HFF-Myc (cell line): ENCODE data around the gene PIM3.

Experiments
- DNase-seq: peaks from one replicate; pipeline ENCODE4 v3.0.0-alpha.2; 2011; ENCODE audit warnings: low read depth; ENCODE audit errors: extremely low read depth
- H3K4me3 ChIP-seq: replicated peaks from 2 replicates; pipeline ENCODE4 v1.5.1; 2011; ENCODE audit warnings: low read depth, mild to moderate bottlenecking, control low read depth, low read length
- TF ChIP-seq, protein P1 (sequence below): IDR thresholded peaks from 2 replicates; pipeline ENCODE4 v1.5.1; 2012; ENCODE audit warnings: mild to moderate bottlenecking, low read depth, low read length, control low read depth; ENCODE audit errors: missing control alignments

The PIM3 gene

DNA sequence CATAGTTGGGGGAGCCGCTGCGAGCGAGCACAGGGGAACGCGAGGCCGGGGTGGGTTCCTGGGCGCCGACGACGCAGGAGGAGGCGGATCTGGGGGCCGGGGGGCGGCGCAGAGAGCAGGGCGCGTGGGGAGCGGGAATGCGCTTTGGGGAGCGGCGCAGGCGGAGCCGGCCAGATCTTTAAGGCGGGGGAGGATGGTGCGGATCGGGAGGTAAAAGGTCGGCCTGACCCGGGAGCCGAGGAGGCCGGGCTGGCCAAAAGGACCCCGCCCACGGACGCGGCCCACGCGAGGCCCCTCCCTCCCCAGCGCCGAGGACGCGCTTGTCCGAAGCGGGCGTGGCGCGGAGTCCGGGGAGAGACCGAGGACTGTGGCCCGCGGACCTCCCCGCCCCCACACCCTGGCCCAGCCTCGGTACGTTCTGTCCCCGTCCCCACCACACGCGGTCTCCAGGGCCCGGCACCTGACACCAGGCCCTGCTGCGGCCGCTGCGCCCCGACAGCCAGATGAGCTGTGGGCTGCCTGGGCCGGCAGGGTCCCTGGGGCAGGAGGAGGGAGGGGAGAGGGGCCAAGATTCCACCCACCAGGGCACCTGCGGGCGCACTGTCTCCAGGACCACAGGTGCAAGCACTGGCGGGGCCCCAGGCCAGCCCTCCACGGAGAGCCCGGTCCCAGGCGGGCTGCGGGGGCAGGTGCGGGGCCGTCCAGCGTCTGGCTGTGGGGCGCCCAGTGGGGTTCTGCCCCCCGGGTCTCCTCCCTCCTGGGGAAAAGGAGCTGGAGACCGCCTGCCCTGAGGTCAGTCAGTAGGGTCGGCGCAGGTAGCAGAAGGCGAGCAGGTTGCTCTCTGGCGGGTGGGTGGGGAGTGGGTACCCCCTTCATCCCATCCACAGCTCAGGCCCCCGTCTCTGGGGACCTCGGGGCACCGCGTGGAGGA lies 10.9 kb downstream of the PIM3 start:
- TF ChIP-seq, protein P1, sequence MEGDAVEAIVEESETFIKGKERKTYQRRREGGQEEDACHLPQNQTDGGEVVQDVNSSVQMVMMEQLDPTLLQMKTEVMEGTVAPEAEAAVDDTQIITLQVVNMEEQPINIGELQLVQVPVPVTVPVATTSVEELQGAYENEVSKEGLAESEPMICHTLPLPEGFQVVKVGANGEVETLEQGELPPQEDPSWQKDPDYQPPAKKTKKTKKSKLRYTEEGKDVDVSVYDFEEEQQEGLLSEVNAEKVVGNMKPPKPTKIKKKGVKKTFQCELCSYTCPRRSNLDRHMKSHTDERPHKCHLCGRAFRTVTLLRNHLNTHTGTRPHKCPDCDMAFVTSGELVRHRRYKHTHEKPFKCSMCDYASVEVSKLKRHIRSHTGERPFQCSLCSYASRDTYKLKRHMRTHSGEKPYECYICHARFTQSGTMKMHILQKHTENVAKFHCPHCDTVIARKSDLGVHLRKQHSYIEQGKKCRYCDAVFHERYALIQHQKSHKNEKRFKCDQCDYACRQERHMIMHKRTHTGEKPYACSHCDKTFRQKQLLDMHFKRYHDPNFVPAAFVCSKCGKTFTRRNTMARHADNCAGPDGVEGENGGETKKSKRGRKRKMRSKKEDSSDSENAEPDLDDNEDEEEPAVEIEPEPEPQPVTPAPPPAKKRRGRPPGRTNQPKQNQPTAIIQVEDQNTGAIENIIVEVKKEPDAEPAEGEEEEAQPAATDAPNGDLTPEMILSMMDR: no peak
- peak overlapping the region; percentile 46 for H3K4me3 ChIP-seq
- DNase-seq: no peak

DNA sequence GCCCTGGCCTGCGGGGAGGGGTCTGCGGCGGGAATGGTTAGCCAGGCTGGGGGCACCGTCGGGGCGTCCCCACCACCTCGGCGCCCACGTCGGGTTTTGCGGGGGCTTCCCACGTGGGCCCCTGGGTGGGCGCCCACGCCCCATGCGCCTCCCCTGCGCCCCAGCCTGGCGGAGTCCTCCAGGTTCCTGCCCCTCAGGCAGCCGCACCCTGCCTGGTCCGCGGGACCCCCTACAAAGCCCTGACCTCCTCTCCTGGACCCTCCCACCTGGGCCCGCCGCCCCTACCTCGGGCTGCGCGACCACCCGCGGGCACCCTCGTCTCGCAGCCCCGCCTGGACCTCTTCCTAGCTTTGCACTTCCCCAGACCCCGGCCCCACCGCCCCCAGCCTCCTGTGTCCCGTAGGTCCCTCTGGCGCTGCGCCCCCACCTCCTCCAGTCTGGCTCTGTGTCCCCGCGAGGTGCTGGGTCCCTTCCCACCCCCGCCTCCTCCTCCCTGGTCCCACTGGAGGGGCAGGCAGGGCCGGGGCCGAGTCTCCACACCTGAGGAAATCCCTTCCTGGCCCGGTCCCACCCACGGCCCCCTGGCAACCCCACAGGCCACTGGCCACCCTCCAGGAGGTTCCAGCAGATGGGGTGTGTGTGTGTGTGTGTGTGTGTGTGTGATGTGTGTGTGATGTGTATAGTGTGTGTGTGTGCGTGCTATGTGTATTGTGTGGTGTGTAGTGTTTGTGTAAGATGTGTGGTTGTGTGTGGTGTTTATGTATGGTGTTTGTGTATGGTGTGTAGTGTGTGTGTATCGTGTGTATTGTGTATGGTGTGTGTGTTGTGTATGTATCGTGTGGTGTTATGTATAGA lies 11.8 kb downstream of the PIM3 start:
- TF ChIP-seq, protein P1: no peak
- DNase-seq: no peak
- peak overlapping the region; percentile 46 for H3K4me3 ChIP-seq

DNA sequence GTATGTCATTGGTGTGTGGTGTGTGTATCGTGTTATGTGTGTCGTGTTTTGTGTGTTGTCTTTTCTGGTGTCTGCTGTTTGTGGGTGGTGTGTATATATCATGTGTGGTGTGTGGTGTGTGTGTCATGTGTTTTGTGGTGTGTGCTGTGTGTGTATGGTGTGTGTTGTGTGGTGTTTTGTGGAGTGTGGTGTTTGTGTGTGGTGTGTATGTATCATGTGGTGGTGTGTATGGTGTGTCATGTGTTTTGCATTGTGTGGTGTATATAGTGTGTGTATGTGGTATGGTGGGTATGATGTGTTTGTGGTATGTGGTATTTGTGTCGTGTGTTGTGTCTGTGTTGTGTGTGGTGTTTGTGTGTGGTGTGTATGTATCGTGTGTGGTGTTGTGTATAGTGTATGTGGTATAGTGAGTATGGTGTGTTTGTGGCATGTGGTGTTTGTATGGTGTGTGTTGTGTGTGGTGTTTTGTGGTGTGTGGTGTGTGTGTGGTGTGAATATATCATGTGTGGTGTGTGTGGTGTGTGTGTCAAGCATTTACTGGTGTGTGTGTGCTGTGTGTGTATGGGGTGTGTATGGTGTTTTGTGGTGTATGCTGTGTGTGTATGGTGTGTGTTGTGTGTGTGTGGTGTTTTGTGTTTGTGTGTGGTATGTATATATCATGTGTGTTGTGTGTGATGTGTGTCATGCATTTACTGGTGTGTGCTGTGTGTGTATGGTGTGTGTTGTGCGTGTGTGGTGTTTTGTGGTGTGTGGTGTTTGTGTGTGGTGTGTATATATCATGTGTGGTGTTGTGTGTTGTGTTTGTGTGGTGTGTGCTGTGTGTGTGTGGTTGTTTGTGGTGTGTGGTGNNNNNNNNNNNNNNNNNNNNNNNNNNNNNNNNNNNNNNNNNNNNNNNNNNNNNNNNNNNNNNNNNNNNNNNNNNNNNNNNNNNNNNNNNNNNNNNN lies 12.7 kb downstream of the PIM3 start:
- H3K4me3 ChIP-seq: no peak overlapping the region
- TF ChIP-seq, protein P1: no peak
- no peak for DNase-seq

DNA sequence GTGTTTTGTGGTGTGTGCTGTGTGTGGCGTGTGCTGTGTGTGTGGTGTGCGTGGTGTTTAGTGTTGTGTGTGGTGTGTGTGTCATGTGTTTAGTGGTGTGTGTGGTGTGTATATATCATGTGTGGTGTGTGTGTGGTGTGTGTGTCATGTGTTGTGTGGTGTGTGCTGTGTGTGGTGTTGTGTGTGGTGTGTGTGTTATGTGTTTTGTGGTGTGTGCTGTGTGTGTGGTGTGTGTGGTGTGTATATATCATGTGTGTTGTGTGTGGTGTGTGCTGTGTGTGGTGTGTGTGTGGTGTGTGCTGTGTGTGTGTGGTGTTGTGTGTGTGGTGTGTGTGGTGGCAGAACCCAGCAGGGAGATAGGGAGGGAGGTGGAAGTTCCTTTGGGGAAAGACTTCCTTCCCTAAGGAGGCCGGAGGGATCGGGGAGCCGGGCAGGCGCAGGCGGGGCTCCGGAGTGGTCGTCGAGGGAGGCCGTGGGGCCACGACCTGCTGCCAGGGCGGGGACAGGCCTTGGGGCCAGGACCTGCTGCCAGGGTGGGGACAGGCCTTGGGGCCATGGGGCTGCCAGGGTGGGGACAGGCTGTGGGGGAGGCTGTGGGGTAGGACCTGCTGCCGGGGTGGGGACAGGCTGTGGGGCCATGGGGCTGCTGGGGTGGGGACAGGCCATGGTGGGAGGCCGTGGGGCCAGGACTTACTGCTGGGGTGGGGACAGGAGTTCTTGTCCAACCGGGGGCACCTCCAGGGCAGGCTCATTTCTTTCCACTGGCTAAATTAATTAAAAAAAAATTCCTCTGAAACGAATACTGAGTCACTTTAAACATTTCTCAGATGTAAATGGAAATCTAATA lies 15.2 kb downstream of the PIM3 start:
- TF ChIP-seq, protein P1: no peak
- no peak overlapping the region for H3K4me3 ChIP-seq
- no peak for DNase-seq

DNA sequence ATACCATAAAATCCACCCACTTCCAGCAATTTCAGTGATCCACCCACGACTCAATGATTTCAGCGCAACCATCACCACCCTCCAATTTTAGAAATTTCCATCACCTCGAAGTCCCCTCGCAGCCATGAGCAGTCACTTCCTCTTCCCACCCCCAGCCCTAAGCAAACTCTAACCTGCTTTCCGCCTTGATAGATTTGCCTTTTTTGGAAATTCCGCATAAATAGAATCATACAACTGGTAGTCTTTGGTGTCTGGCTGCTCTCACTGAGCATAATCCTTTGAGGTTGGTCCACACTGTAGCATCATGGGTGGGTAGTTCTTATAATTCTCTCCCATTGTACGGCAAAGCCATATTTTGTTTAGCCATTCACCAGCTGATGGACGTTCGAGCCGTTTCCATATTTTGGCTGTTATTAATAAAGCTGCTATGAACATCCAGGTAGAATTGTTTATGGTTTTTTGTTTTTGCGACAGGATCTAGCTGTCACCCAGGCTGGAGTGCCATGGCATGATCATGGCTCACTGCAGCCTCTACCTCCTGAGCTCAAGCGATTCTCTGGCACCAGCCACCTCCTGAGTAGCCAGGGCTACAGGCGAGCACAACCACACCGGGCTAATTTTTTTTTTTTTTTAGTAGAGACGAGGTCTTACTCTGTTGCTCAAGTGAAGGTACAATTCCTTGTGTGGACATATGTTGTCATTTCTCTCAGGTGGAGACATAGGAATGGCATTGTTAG lies 16.0 kb downstream of the PIM3 start:
- TF ChIP-seq, protein P1: no peak
- DNase-seq: no peak
- no peak overlapping the region for H3K4me3 ChIP-seq
